GM21381 (cell line): ENCODE results near the gene SP4.

Experiments
- ATAC-seq: cut with Tn5 transposase; IDR thresholded peaks from one replicate; pipeline ENCODE4 v1.9.1; 2021; ENCODE audit warnings: mild to moderate bottlenecking, moderate library complexity; ENCODE audit not compliant: unreplicated experiment

Gene SP4

GRCh38 chr7:21427871-21428658 lies at the start of gene SP4:
SP4 (plus strand) TSS chr7:21428083; CDS start chr7:21428252, 169 bp downstream.
- peak; percentile 63 for ATAC-seq

- ATAC-seq: peak; percentile 79
Measured at GRCh38 chr7:21383227-21384220, 44.4 kb upstream of the SP4 start.

GRCh38 chr7:21393937-21394336 lies 33.9 kb upstream of the SP4 start:
- no peak for ATAC-seq

GRCh38 chr7:21401944-21402343 lies 25.9 kb upstream of the SP4 start:
- ATAC-seq: no peak

DNA sequence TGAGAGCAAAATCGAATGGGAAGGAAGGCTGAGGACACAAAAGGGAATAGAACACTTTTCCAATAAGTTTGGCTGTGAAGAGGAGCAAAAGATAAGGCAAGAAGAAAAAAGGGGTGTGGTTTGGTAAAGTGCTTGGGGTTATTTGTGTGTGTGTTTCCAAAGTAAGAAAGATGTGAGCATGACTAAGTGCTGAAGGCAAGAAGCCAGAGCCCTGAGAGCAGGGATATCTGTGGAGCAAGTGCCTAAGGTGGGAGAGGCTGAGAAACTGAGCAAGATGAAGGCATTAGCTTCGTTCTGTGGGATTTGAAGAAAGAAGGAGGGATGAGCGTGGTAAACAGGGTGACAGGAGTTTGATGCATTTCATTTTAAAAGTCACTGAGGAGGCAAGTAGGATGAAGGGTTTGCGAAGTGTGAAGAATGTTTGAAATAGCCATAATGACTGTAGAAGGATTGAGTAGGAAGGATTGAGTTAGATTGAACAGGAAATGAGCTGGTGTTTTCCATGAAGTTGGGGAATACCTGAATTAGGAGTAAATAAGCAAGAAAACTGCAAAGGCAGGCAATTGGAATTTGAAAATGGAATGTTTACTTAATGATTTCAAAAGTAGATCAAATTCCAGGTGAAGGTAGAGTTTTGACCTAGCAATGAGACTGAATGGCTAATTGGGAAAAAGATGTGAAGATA lies 19.9 kb upstream of the SP4 start:
- no peak for ATAC-seq

DNA sequence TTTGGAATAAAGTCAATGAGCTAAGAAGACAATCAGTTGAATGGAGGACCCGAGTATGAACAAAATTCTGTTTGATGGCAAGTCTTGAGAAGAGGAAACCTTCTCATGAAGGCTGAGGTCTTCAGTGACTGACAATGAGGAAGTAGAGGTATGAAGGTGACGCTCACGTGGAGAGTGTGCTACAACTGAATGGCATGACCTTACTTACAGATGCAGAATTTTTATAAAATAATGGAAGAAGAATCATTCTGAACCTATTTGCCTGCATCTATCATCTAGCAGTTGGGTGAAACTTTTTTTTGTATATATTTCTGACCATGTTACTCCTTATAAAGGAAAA lies 19.4 kb upstream of the SP4 start:
- no peak for ATAC-seq

DNA sequence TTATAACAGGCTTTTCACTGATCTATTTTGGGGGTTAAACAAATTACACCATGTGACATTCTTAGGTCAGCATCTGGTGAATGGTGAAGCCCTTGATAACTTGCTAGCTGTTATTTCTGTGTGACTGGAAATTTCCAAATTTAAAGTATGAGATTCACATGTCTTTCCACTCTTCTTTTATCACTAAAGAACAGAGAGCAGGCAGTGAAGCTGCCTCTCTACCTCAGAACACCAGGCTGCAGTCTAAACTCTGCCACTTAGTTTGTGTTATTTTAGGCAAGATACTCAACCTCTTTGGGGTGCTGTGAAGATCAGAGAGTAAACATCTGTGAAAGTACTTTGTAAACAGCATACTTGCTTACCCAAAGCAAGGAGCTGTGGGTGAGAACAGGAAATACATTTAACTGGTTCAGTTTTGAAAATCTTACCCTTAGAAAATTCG lies 15.5 kb upstream of the SP4 start:
- ATAC-seq: peak; percentile 57

GRCh38 chr7:21412957-21413356 lies 14.9 kb upstream of the SP4 start:
- ATAC-seq: no peak

DNA sequence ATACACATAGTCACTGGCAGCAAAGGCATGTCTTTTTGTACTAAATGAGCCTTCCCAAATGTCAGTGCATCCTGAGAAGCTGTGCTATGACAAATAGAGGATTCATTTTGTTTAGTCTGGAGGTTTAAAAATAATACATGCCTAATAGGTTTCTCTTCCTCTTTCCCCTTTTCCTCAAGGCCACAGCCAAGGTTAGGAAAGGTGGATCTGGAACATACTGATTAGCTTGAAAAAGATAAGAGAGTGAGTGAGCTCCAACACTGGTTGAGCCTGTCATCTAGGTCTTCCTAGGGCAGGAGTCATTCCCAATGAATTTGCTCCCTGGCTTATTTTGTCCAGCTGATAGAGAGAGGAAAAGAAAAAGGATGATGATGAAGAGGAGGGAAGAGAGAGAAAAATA lies 14.4 kb upstream of the SP4 start:
- no peak for ATAC-seq

DNA sequence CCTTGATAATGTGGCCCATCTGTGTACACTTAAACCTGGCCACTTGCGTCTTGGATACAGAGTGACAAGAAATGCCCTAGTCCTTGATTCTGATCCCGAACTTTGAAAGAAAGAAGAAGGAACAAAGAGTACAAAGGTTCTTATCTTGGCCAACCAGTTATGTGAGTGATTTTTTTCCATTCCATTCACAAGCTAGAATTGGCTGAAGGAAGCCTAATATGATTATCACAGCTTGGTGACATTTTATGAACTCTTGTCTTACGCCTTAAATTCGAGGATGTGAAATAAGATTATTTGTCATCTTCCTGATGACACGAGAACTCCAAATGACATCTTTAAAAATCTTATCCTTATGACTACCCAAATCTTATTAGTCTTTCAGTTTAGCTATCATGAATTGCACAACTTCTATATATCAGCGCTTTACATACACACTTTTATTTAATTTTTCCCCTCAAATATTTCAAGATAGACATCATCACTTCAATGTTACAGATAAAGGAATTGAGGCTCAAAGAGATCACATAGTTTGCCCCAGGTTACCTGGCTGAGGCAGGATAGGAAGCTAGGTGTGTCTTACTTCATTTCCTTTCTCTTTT lies 13.0 kb upstream of the SP4 start:
- no peak for ATAC-seq

DNA sequence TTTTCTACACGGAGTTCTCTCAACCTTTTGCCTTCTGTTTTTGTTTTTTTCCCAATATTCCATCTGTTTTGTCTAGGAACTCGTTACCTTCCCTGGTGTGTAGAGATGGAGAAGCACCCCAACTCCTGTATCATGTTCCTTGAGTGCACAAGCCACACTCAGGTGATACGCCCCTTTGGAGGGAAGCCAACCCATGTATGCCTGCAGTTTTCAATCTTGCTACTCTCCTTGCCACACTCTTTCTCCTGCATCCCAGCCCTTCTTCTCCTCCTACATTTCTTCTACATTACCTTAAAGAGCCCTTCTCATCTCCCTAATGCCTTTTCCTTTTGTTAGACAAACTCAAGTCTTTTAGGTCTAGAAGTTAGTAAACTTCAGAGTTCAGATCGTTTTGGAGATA lies 10.2 kb upstream of the SP4 start:
- no peak for ATAC-seq

DNA sequence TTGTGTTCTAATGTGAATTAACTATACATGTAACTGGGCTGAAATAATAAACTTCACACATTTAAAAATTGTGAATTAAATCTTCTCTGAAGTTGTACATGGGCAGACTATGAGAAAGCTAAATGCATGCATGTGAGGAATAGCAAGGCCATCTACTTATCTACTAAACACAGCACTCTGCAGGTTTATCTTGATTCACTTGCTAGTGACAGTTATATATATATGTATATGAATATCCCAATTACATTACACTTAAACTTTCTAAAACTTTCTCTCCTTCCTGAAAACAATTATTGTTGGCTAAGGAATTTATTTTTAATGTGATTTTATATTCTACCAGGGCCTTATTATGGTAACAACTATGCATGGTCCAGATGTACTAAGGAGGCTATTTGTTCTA lies 5.1 kb upstream of the SP4 start:
- no peak for ATAC-seq

- no peak for ATAC-seq
Measured at GRCh38 chr7:21425290-21425689, 2.6 kb upstream of the SP4 start.

- ATAC-seq: no peak
Measured at GRCh38 chr7:21426286-21427181, 1.3 kb upstream of the SP4 start.

DNA sequence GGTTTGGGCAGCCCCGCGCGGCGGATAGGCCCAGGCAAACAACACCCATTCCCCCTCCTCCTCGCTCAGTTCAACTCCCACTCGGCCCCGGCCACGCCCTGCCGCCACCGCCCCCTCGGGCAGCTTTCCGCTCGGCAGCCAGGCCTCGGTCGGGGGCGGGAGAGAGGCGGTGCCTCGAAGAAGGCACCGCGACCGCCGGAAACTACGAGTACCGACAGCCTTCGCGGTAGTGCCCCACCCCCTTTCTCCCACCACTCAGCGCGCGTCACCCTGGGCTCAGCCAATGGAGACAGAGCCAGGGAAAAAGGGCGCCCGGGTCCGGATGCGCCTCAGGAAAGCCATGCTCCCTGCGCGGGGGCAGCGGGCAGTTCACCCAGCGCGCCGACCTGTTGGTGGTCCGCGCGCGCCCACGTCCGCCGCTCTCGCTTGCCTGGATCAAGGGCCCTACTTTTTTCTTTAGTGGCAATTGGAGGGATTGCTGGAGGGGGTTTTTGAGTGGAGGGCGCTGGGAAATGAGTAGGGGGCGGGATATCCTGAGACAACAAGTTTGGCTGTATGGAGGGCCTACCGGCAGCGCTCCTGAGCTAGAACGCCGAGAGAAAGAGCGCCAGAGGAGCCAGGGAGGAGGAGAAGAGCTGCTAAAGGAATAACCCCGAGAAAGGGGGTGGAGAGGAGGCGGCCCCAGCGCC lies 557 bp upstream of the SP4 start:
- ATAC-seq: peak; percentile 78

DNA sequence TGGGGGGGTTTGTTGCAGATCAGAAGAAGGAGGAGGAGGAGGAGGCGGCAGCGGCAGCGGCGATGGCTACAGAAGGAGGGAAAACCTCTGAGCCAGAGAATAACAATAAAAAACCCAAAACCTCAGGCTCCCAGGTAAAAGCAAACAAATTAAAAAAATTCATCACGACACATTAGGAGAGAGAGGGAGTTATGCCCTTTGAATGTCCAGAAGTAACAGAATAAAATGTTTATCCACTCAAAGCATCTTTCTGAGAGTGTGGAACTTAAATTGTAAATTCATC lies 717 bp downstream of the SP4 start:
- ATAC-seq: no peak

- no peak for ATAC-seq
Measured at GRCh38 chr7:21429021-21429420, 1.1 kb downstream of the SP4 start.

DNA sequence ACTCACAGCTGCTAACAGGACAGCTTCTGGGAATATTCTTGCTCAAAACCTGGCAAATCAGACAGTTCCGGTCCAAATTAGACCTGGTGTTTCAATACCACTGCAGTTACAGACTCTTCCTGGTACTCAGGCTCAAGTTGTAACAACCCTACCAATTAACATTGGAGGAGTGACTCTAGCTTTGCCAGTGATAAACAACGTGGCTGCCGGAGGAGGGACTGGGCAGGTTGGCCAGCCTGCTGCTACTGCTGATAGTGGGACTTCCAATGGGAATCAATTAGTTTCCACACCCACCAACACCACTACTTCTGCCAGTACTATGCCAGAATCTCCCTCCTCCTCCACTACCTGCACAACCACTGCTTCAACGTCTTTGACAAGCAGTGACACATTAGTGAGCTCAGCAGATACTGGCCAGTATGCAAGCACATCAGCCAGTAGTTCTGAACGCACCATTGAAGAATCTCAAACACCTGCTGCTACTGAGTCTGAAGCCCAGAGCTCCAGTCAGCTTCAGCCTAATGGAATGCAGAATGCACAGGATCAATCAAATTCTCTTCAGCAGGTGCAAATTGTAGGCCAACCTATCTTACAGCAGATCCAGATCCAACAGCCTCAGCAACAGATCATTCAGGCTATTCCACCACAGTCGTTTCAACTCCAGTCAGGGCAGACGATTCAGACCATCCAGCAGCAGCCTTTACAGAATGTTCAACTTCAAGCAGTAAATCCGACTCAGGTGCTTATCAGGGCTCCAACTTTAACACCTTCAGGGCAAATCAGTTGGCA lies 2.1 kb downstream of the SP4 start:
- no peak for ATAC-seq

DNA sequence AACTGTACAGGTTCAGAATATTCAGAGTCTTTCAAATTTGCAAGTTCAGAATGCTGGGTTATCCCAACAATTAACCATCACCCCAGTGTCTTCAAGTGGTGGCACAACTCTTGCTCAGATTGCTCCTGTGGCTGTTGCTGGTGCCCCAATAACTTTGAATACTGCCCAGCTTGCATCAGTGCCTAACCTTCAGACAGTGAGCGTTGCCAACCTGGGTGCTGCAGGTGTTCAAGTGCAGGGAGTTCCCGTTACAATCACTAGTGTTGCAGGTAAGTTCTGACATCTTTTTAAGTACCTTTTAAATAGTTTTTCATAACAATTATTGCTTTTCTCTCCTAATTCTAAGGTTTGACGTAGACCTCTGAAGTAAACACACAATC lies 2.7 kb downstream of the SP4 start:
- ATAC-seq: no peak
